UCSD-AML1 (cell line): Measurements from ENCODE around the gene ITM2C.

ENCODE experiments used
- DNase-seq: peaks from one replicate; lab custom pipeline; 2025; ENCODE audit not compliant: unreplicated experiment; lab: John Stamatoyannopoulos, UW

The ITM2C gene

DNA sequence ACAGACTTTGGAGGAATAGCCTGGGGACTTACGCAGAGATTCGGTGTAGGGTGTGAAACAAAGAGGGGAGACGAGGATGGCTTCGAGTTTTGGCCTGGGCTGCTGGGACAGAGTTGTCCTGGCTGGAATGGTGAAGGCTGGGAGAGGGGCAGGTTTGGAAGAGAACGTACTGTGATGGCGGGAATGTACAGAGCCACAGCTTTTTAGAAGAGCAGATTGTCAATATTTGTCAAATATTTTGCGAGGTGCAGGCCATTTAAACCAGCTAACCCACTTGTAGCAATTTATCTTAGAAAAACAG lies 14.4 kb upstream of the ITM2C start:
- DNase-seq, result no peak

- no peak for DNase-seq
Measured at GRCh38 chr2:230852113-230852512, 12.6 kb upstream of the ITM2C start.

- no peak for DNase-seq
Measured at GRCh38 chr2:230861552-230862255, 3.0 kb upstream of the ITM2C start.

- no peak for DNase-seq
Measured at GRCh38 chr2:230862292-230862691, 2.5 kb upstream of the ITM2C start.

DNA sequence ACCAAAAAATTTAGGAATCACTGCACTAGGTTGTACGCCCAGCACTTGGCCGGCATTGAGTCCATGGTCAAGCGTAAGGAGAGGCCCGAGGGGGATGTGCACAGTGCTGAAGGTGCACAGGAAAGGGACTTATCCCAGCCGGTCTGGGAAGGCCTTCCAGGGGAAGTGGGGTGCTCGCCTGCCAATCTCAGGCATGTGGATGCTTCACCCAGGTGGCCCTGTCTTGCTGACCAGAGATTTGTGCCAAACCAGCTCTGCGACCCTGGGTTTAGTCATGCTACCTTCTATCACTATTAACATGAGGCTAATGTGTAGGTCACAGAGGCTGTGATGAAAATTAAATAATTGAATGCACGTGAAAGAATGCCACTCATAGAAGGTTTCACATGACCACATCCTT lies 1.7 kb upstream of the ITM2C start:
- no peak for DNase-seq

DNA sequence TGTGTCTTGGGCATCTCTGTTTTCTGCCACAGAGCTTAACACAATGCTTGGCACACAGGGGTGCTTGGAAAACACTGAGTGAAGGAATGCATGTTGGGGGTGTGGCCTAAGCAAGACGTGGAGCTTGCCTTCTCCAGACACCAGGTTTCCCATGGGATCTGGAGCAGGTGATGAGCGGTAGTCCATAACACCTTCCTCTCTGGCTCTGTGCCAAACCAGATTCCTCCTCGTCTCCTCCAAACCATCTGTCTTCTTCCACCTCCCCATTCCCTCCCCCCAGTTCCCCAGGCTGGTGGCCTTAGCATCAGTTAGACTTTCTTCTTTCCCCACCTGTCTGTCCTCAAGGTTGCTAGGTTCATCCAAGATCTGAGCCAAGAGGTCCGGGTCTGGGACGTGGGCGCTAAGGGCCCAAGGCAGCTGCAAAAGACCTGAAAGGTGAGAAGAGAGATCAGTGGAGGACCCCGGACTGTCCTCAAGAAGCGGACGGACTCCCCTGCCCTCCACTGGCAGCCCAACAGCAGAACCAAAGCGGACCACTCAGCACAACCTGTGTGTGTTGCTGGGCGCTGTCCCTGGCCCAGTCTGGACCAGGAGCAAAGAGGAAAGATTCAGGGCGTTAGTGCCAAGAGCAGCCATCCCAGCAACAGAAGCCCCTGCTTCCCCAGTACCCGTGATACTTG lies 1.2 kb upstream of the ITM2C start:
- no peak for DNase-seq

GRCh38 chr2:230864122-230864604 lies 579 bp upstream of the ITM2C start:
- DNase-seq, result no peak

GRCh38 chr2:230865307-230865765 lies 594 bp downstream of the ITM2C start:
- DNase-seq, result no peak

- no peak for DNase-seq
Measured at GRCh38 chr2:230865766-230866755, 1.3 kb downstream of the ITM2C start.

- peak; percentile 47 for DNase-seq
Measured at GRCh38 chr2:230866756-230867523, 2.2 kb downstream of the ITM2C start.

DNA sequence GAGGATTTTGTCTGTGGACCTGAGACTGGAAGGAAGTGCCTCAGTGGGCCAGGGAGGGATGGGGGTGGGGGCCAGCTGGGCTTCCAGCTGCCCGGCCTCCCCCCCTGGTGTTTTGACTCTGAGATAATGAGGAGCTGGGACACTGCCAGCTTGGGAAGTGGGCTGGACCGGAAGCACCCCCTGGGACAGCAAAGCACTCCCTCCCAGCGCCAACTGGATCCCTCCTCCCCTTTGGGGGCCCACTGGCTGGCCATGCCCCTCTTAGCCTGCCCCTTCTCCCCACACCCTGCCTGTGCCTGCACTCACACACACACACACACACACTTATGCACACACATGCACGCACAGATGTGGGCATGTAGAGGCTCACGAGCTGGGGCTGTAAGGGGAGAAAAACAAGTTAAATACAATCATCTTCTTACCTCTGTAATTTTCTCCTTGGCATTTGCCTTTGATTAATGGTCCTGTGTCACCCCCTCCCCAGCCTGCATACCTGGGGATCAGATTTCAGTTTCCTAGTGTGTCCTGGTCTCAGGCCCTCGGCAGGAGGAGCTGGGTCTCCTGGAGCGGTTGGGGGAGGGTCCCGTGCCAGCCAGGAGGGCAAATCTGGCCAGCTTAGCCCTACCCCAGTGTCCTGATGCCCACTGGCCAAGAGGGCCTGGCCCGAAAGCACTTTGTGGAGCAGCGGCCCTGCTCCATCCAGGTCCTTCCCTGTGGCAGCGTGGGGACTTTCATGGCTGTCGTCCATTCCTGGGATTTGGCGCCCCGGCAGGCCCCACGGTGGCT lies 3.6 kb downstream of the ITM2C start:
- DNase-seq, result no peak

GRCh38 chr2:230868947-230869913 lies 4.5 kb downstream of the ITM2C start:
- DNase-seq, result no peak

- no peak for DNase-seq
Measured at GRCh38 chr2:230869914-230870543, 5.3 kb downstream of the ITM2C start.

DNA sequence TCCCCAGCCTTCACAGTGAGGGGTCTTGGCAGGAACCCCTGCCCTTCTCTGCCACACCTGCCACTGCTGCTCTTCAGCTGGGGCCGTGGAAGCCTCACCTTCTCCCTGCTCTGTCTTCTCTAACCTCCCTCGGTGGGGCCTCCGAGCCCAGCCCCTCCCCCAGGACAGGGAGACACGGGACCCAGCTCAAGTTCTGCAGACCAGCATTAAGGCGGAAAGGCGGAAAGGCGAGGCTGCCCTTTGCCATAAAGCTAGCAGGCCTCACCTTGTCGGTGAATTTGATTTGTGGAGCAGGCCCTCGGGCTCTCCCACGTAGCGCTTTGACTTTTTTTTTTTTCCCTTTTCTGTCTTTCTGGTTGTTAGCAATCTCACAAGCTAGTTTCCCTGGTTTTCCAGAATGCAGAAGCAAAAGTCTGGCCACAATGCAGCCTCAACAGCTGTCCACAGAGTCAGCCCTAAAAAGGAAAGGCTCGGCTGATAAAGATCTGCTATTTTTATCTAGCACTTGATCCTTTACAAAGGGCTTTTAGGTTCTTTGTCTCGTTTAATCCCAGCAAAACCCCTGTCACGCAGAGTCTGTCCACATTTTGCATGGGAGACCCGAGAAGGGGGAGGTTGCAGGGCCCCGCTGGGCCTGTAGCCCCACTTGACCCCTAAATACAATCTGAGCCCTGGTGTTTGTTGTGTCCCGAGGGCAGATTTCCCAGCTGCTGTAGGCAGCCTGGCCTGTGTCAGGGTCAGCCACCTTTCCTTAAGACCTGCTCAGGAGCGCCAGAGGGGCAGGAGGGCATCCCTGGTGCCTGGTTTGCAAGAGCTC lies 6.0 kb downstream of the ITM2C start:
- no peak for DNase-seq

DNA sequence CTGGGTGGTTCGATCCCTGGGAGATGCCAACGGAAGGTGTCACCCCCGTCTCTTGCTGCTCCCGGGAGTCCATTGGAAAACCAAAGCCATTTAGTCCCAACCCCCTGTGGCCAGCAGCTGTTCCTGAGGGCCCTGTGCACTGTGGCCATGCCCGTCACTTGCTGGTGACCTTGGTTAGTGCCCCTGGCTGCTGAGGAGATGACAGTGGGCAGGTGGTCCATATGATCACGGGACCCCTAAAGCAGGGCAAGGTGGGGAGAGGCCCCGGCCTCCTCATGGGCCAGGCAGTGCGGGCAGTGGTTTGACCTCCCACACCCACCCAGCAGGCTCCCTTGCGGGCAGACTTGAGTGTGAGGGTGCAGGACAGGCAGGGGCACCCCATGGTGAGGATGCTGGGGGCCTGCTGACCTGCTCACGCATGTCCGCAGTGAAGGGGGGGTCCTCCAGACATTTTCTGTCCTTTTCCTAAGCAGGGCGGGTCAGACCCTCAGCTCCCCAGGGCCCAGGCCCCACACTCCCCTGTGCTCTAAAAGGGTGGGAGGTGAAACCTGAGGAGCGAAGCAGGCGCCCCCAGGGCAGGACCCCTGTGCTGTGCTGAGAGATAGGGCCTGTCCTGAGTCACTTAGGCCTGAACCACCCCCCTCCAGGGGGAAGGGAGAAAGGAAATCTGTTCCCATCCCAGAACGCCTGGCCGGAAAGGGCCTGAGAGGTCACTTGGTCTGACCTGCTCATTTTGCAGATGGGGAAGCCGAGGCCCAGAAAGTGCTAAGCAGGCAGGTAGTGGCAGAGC lies 6.8 kb downstream of the ITM2C start:
- DNase-seq, result no peak

GRCh38 chr2:230872151-230872967 lies 7.6 kb downstream of the ITM2C start:
- no peak for DNase-seq
